Measurements from ENCODE around the gene SSC5D. TPM values are rescaled to one million over a fixed set of nuclear protein-coding genes. Genes with fewer than 3 reads are reported as not detected.

SSC5D gene
- polyA plus RNA-seq, 1 donor: 17.3 TPM

GRCh38 chr19:55454787-55455243 is 33.4 kb upstream of the SSC5D start:
- DNase-seq (ENCODE audit: low read depth): no peak

- no peak for DNase-seq (ENCODE audit: low read depth)
These were observed 32.5 kb upstream of the SSC5D start for GRCh38 chr19:55455576-55456235.

GRCh38 chr19:55456347-55456746 is 31.9 kb upstream of the SSC5D start:
- DNase-seq (ENCODE audit: low read depth): no peak

- no peak for DNase-seq (ENCODE audit: low read depth)
These were observed 30.4 kb upstream of the SSC5D start for GRCh38 chr19:55457683-55458457.

- no peak for DNase-seq (ENCODE audit: low read depth)
These were observed 28.7 kb upstream of the SSC5D start for GRCh38 chr19:55459551-55459949.

GRCh38 chr19:55459950-55460657 is 28.1 kb upstream of the SSC5D start:
- DNase-seq (ENCODE audit: low read depth): no peak

GRCh38 chr19:55460670-55461258 is 27.5 kb upstream of the SSC5D start:
- no peak for DNase-seq (ENCODE audit: low read depth)

- peak; percentile 99 for DNase-seq (ENCODE audit: low read depth)
These were observed 26.8 kb upstream of the SSC5D start, which contains the start of gene ISOC2 for GRCh38 chr19:55461259-55461973. TSS of gene ISOC2 (minus strand) at chr19:55461642. CDS start at chr19:55456486, 5,156 bp downstream.

- DNase-seq (ENCODE audit: low read depth): no peak
These were observed 26.1 kb upstream of the SSC5D start for GRCh38 chr19:55461974-55462626.

GRCh38 chr19:55462722-55463121 is 25.5 kb upstream of the SSC5D start:
- DNase-seq (ENCODE audit: low read depth): no peak

GRCh38 chr19:55463583-55464031 is 24.6 kb upstream of the SSC5D start:
- no peak for DNase-seq (ENCODE audit: low read depth)

GRCh38 chr19:55464039-55464661 is 24.1 kb upstream of the SSC5D start:
- DNase-seq (ENCODE audit: low read depth): no peak

- no peak for DNase-seq (ENCODE audit: low read depth)
These were observed 23.6 kb upstream of the SSC5D start, which contains the start of gene C19orf85 for GRCh38 chr19:55464662-55465054. TSS of gene C19orf85 (minus strand) at chr19:55464751. CDS start at chr19:55464554, 197 bp downstream.

- no peak for DNase-seq (ENCODE audit: low read depth)
These were observed 22.6 kb upstream of the SSC5D start for GRCh38 chr19:55465460-55466240.

- no peak for DNase-seq (ENCODE audit: low read depth)
These were observed 22.0 kb upstream of the SSC5D start for GRCh38 chr19:55466241-55466614.

GRCh38 chr19:55467236-55468053 is 20.8 kb upstream of the SSC5D start:
- DNase-seq (ENCODE audit: low read depth): no peak

GRCh38 chr19:55468054-55468393 is 20.2 kb upstream of the SSC5D start:
- no peak for DNase-seq (ENCODE audit: low read depth)

GRCh38 chr19:55471266-55471665 is 17.0 kb upstream of the SSC5D start:
- no peak for DNase-seq (ENCODE audit: low read depth)

GRCh38 chr19:55472463-55472862 is 15.8 kb upstream of the SSC5D start:
- no peak for DNase-seq (ENCODE audit: low read depth)

Measured in forelimb muscle (tissue), 1 donor.